ENCODE results near the gene LDAF1.

DNA sequence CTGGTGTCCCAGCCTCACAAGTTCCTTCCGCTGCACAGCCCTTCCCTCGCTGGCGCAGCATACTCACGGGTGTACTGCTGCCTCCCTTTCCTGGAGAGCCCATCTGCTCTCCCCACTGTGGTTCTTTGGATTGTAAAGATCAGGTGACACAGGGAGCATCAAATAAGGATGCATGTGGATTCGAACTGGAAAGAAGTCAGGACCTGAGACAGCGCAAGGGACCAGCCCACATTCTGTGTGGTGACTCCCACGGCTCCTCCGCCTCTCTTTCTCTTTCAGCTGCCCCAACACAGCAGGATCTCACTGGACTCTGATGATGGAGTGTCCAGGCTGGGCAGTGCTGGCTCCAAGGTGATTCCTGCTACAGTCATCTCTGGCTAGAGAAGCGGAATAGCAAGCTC, 8.1 kb downstream of the LDAF1 start:
- TF ChIP-seq, protein P1, sequence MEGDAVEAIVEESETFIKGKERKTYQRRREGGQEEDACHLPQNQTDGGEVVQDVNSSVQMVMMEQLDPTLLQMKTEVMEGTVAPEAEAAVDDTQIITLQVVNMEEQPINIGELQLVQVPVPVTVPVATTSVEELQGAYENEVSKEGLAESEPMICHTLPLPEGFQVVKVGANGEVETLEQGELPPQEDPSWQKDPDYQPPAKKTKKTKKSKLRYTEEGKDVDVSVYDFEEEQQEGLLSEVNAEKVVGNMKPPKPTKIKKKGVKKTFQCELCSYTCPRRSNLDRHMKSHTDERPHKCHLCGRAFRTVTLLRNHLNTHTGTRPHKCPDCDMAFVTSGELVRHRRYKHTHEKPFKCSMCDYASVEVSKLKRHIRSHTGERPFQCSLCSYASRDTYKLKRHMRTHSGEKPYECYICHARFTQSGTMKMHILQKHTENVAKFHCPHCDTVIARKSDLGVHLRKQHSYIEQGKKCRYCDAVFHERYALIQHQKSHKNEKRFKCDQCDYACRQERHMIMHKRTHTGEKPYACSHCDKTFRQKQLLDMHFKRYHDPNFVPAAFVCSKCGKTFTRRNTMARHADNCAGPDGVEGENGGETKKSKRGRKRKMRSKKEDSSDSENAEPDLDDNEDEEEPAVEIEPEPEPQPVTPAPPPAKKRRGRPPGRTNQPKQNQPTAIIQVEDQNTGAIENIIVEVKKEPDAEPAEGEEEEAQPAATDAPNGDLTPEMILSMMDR (IDR thresholded peaks at IDR 0.05) = no peak
- TF ChIP-seq POLR2A (IDR thresholded peaks at IDR 0.05) = no peak
